GM18858 (cell line): ENCODE results near the gene OR2AE1.

Experiments
- ATAC-seq: cut with Tn5 transposase; IDR thresholded peaks from one replicate; pipeline ENCODE4 v1.9.1; 2021; ENCODE audit not compliant: unreplicated experiment

Gene OR2AE1

GRCh38 chr7:99860281-99861127 lies 16.3 kb downstream of the OR2AE1 start:
- no peak for ATAC-seq

DNA sequence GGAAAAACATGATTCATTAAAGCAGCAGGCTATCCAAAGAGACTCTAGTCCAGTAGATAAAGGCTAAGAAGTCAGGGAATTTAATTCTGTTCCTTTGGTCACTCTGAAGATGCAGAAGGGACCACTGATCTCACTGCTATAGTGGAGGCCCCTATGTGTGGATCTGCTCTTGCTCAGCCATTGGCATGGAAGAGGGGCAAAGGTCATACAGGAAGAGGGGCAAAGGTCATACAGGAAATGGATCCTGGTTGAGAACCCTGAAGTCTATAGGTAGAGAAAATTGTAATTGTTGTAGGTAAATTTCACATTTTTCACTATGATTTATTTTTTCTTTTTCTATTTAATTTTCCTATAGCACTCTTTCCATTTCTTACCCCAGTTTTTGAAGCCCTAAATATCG lies 21.6 kb downstream of the OR2AE1 start:
- ATAC-seq, result no peak

GRCh38 chr7:99848420-99849216 lies 28.2 kb downstream of the OR2AE1 start:
- ATAC-seq, result no peak

- ATAC-seq, result no peak
Observed at GRCh38 chr7:99844328-99844727, 32.5 kb downstream of the OR2AE1 start.

DNA sequence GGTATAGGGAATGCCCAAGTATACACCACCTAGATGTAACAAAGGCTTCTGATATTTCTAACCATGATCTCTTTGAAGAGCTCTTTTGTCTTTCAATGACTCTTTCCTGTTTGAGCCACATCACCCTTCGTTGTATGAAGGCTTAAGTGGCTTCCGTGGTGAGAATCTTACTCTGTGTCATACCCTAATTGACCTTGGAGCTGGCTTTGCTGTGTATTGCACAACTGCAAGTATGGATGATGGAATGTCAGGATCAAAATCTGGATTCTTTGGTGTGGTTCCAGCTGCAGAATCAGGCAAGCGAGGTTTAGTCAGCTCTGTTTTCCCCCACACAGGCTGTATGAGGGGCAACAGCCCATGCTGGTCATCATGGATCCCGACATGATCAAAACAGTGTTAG lies 33.0 kb downstream of the OR2AE1 start:
- ATAC-seq, result no peak

DNA sequence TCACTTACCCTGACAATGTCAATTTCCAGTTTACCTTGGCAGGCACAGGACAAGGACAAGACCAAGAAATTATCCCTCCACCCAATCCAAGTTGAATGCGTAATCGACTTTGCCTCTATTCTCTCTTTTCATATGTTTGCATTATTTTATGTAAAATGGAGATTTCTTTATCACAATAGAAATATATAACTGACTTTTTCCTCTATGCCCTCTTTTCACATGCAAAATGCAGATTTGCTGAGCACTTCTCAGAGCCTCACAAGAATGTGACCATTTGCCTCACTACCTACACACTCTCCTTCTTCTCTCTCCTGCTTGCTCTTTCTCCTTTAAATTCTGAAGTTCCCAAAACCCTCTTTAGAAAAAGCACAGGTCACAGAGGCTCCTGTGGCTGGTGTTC lies 33.9 kb downstream of the OR2AE1 start:
- ATAC-seq, result no peak

GRCh38 chr7:99840136-99840869 lies 36.5 kb downstream of the OR2AE1 start:
- ATAC-seq, result no peak

GRCh38 chr7:99839287-99840021 lies 37.4 kb downstream of the OR2AE1 start:
- ATAC-seq, result no peak

- no peak for ATAC-seq
Observed at GRCh38 chr7:99837649-99838361, 39.0 kb downstream of the OR2AE1 start.

DNA sequence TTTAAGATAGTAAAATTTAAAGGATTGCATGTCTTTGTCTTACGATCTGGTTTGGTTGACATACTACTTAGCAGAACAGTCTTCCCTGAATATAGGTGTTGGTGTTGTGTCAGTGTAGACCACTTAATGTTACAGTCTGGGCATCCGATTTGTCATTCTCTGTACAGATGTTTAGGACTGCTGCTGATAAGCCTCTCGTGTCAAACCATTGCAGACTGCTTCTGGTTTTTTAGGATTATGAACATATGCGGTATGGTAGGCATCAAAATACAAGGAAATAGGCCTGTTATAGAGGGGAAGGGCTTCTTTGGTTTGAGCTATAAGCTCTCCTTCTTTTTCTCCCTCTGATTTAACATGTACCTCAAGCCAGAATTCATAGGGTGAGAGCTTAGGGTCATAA lies 41.6 kb downstream of the OR2AE1 start:
- no peak for ATAC-seq

GRCh38 chr7:99834382-99834781 lies 42.5 kb downstream of the OR2AE1 start:
- no peak for ATAC-seq

- no peak for ATAC-seq
Observed at GRCh38 chr7:99833289-99833877, 43.5 kb downstream of the OR2AE1 start.

DNA sequence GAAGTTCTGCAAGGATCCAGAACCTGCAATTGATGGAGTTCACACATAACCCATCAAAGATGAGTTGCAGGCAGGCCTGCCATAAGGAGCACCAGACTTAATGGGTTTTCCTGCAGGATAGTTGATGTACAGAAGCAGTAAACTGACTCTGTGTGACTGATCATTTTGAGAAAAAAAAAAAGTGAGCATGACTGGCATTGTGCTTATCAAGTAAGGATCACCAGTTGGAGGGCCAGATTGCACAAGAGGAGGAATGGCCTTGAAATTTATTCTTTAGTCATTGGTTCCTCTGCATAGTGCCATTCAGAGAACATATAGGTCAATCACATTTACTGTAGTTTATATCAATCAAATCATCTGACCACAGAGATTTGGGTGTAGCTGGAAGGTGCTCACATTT lies 45.2 kb downstream of the OR2AE1 start:
- no peak for ATAC-seq

DNA sequence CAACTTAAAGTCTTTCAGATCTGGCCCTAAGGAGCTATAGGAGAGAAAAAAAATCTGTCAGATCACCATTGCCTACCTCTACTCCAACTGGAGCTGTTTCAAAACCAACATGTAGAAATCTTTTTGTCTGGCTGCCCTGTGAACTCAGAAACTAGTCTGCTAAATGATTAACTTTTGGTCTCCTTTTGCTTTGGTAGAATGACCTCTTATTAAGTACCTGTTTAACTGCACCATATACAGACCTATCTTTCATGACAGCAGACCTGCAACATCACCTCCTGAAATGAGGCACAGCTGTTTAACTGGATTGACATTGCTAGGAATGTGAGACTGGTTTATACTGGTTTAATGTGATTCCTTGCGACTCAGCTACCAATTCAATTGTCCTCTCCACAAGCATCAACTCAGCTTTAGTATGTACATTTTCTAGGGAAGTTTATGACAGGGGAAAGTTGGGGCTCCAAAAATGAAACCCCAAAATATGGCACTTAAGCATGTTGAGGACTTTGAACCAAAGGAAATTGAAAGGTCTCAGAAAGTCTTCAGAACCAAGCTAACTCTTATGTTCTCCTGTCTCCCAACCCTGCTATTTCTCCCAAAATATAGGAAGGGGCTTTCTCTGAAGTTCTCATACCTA lies 47.2 kb downstream of the OR2AE1 start:
- ATAC-seq, result no peak

DNA sequence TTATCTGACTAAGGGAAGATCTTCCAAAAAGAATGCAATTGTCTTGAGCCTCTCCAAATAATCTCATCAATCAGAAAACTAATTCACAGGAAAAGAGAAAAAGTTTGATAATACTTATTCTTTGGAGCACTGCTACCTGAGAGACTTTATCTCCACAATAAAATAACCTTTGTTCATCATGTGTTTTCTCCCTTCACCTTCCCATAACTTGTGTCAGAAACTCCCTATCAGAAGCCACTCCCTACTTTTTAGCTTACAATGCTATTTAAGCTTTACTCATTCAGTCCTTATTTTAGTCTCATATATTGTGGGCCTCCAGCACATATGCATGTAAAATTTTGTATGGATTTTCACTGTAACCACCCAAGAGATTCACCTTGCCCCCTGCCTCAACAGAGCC lies 48.0 kb downstream of the OR2AE1 start:
- ATAC-seq, result no peak

GRCh38 chr7:99827040-99827778 lies 49.6 kb downstream of the OR2AE1 start:
- no peak for ATAC-seq
